Endothelial cell (in vitro differentiated cells): Measurements from ENCODE around the gene PALM3. TPM values are rescaled to one million over a fixed set of nuclear protein-coding genes. Genes with fewer than 3 reads are reported as not detected.
"Not testable (repeated sequence)": the region's sequence is repeated elsewhere in the genome, so short reads cannot be mapped to it uniquely, and the experiment has no call there.

Experiments
- DNase-seq: peaks from one replicate; pipeline ENCODE4 v3.0.0; 2021; ENCODE audit warnings: low spot score
- H3K27ac Mint-ChIP-seq: one replicate; pipeline ENCODE4 v1.8.0; 2021; ENCODE audit warnings: mixed read lengths, inconsistent platforms; ENCODE audit not compliant: unreplicated experiment
- H3K27me3 Mint-ChIP-seq: one replicate; pipeline ENCODE4 v1.8.0; 2021; ENCODE audit warnings: mild to moderate bottlenecking, moderate library complexity, mixed read lengths, inconsistent platforms; ENCODE audit not compliant: unreplicated experiment
- H3K36me3 Mint-ChIP-seq: one replicate; pipeline ENCODE4 v1.8.0; 2021; ENCODE audit warnings: mild to moderate bottlenecking, low read depth, mixed read lengths, inconsistent platforms; ENCODE audit not compliant: unreplicated experiment
- H3K4me1 Mint-ChIP-seq: one replicate; pipeline ENCODE4 v1.8.0; 2021; ENCODE audit warnings: mild to moderate bottlenecking, mixed read lengths, inconsistent platforms; ENCODE audit not compliant: unreplicated experiment
- H3K4me3 Mint-ChIP-seq: one replicate; pipeline ENCODE4 v1.8.0; 2021; ENCODE audit warnings: mild to moderate bottlenecking, mixed read lengths, inconsistent platforms; ENCODE audit not compliant: unreplicated experiment
- H3K9me3 Mint-ChIP-seq: one replicate; pipeline ENCODE4 v1.8.0; 2021; ENCODE audit warnings: mixed read lengths, inconsistent platforms; ENCODE audit not compliant: unreplicated experiment
- total RNA-seq: library from RNA; stranded (reverse); fragmentation: NEBNext Ultra II Directional; extraction: Animal tissue kit (Norgen Biotek cat#: 25700); gene quantifications from one replicate; pipeline ENCODE4 v1.2.1, GENCODE V29; 2021; ENCODE audit not compliant: unreplicated experiment
- TF ChIP-seq, protein P1 (sequence below): fragments of 200-600 bp; sonication (generic); IDR thresholded peaks from one replicate; pipeline ENCODE4 v1.5.0; 2021; ENCODE audit warnings: antibody characterized with exemption; ENCODE audit not compliant: unreplicated experiment

Gene PALM3
- total RNA-seq, 1 donor from 2014 or later, result 0.90 TPM

DNA sequence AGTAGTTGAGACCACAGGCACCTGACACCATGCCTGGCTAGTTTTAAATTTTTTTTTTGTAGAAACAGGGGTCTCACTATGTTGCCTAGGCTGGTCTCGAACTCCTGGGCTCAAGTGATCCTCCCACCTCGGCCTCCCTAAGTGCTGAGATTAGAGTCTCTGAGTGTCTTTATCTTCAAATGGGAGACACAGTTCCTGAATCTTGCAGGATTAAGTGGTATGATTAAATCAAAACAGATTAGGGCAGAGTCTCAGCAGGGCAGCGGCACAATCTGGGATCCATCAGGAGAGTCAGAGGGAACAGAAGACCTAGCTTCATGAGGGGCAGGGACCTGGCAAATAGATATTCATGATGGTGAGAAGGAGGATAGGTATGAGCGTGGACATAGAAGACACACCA is 33.0 kb downstream of the PALM3 start:
- Mint-ChIP-seq H3K4me1 (peaks cover 3% of the 10 kb centered on the region), H3K9me3 (no peaks in the 10 kb centered on the region), H3K4me3 (no peak overlapping the region), H3K27me3 (peaks cover 10% of the 10 kb centered on the region), H3K36me3 (no peaks in the 10 kb centered on the region), H3K27ac (no peak overlapping the region)
- TF ChIP-seq, protein P1, sequence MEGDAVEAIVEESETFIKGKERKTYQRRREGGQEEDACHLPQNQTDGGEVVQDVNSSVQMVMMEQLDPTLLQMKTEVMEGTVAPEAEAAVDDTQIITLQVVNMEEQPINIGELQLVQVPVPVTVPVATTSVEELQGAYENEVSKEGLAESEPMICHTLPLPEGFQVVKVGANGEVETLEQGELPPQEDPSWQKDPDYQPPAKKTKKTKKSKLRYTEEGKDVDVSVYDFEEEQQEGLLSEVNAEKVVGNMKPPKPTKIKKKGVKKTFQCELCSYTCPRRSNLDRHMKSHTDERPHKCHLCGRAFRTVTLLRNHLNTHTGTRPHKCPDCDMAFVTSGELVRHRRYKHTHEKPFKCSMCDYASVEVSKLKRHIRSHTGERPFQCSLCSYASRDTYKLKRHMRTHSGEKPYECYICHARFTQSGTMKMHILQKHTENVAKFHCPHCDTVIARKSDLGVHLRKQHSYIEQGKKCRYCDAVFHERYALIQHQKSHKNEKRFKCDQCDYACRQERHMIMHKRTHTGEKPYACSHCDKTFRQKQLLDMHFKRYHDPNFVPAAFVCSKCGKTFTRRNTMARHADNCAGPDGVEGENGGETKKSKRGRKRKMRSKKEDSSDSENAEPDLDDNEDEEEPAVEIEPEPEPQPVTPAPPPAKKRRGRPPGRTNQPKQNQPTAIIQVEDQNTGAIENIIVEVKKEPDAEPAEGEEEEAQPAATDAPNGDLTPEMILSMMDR, result no peak
- DNase-seq, result no peak

DNA sequence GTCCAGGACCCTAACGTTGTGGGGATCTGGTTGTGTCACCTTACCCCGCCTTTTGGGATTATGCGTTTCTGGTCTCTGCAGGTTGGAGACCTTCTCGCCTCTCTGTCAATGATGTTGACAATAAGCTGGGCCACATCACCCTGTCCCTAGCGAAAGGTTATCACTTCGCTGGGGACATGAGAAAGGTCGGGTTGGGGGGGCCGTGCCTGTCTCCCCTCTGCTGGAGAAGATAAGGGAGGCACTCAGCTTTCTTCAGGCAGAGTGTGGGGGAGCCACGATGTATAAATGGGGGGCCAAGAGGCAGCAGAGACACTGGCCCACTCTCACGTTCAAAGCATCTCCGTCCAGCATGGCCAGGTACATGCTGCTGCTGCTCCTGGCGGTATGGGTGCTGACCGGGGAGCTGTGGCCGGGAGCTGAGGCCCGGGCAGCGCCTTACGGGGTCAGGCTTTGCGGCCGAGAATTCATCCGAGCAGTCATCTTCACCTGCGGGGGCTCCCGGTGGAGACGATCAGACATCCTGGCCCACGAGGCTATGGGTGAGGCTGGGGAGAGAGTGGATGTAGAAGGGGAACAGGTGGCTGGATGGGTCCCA is 33.9 kb downstream of the PALM3 start, which contains the start of gene RLN3:
Gene RLN3, plus strand, starts transcription at position 293 of the 595 bp plus-strand sequence. Its CDS starts 57 bp downstream, at position 350.
- H3K36me3 Mint-ChIP-seq, result no peaks in the 10 kb centered on the region
- H3K9me3 Mint-ChIP-seq, result no peaks in the 10 kb centered on the region
- TF ChIP-seq, protein P1, result no peak
- DNase-seq, result no peak
- H3K27ac Mint-ChIP-seq, result no peak within 1 kb of the TSS
- H3K4me3 Mint-ChIP-seq, result no peak within 1 kb of the TSS
- peaks cover 11% of the 10 kb centered on the region for H3K27me3 Mint-ChIP-seq
- peaks cover 8% of the 10 kb centered on the region for H3K4me1 Mint-ChIP-seq

DNA sequence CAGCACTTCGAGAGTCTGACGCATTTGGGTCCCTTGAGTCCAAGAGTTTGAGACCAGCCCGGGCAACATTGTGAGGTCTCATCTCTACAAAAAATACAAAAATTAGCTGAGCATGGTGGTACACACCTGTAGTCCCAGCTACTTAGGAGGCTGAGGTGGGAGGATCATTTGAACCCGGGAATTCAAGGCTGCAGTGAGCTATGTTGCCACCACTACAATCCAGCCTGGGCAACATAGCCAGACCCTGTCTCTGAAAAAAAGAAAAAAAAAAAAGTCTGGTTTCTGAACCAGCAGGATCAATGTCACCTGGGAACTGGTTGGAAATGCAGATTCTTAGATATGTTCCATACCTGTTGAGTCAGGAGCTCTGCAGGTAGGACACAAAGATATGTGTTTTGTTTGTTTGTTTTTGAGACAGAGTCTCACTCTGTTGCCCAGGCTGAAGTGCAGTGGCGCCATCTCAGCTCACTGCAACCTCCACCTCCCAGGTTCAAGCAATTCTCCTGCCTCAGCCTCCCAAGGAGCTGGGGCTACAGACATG is 35.2 kb downstream of the PALM3 start:
- not testable (repeated sequence) for H3K36me3 Mint-ChIP-seq, H3K27me3 Mint-ChIP-seq, H3K4me1 Mint-ChIP-seq, DNase-seq, H3K9me3 Mint-ChIP-seq, H3K27ac Mint-ChIP-seq, H3K4me3 Mint-ChIP-seq

DNA sequence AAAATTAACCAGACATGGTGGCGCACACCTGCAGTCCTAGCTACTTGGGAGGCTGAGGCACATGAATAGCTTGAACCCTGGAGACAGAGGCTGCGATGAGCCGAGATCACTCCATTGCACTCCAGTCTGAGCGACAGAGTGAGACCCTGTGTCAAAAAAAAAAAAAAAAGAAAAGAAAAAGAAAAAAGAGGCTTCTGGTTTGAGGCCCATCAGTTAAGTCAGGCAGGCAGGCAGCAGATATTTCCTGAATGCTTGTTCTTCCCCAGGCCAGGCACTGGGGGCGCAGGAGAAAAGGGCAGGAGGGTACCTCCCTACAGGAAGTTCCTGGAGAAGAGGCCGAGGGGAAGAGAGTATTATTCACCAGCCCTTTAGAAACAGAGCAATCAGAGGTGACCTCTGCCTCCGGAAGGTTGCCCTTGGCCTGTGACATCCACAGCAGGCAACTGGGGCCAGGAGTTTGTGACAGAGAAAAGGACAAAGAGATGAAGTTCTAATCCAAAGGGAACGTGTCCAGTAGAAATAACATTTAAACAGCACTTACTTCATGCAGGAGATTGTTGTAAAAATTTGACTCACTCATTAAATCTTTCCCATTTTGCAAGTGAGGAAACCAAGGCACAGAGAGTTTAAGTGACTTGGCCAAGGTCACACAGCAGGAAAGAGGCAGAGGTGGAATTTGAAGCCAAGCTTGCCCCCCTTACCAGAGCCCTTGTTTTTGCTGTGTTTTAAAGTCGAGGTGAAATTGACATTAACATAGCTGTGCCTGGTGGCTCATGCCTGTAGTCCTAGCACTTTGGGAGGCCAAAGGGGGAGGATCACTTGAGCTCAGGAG is 38.3 kb downstream of the PALM3 start:
- TF ChIP-seq, protein P1, result peak; percentile 55
- Mint-ChIP-seq H3K27me3 (peaks cover 2% of the 10 kb centered on the region), H3K27ac (peak overlapping the region; percentile 95), H3K4me1 (peaks cover 5% of the 10 kb centered on the region), H3K36me3 (no peaks in the 10 kb centered on the region), H3K9me3 (no peaks in the 10 kb centered on the region), H3K4me3 (peak overlapping the region; percentile 18)
- peak; percentile 66 for DNase-seq

DNA sequence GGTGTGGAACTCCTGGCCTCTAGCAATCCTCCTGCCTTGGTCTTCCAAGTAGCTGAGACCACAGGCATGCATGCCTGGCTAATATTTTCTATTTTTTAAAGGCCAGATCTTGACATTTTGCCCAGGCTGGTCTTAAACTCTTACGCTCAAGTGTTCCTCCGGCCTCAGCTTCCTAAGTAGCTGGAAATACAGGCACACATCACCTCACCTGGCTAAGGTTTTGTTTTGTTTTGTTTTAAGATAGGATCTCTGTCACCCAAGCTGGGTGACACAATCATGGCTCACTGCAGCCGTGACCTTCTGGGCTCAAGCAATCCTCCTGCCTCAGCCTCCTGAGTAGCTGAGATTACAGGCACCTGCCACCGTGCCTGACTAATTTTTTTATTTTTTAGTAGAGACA is 39.4 kb downstream of the PALM3 start:
- no peaks in the 10 kb centered on the region for H3K36me3 Mint-ChIP-seq
- peaks cover 5% of the 10 kb centered on the region for H3K27me3 Mint-ChIP-seq
- H3K27ac Mint-ChIP-seq, result no peak overlapping the region
- H3K9me3 Mint-ChIP-seq, result no peaks in the 10 kb centered on the region
- DNase-seq, result no peak
- H3K4me1 Mint-ChIP-seq, result peaks cover 5% of the 10 kb centered on the region
- H3K4me3 Mint-ChIP-seq, result no peak overlapping the region
- TF ChIP-seq, protein P1, result no peak
